Sciatic nerve (tissue), 2 donors: ENCODE measurements around the gene PRSS53. TPM values are rescaled to one million over a fixed set of nuclear protein-coding genes. Genes with fewer than 3 reads are reported as not detected.
"Not testable (repeated sequence)": the region's sequence is repeated elsewhere in the genome, so short reads cannot be mapped to it uniquely, and the experiment has no call there.

Experiments used
- ATAC-seq: fragments of 200-7000 bp; cut with Tn5 transposase; one replicate; pipeline ENCODE4 v1.9.1; 2020; ENCODE audit warnings: mild to moderate bottlenecking, moderate library complexity
- DNase-seq: peaks from one replicate; pipeline ENCODE4 v3.0.0-alpha.2; 2020; ENCODE audit warnings: low spot score
- intact Hi-C: fragments of 100-400 bp; cut with DNase I; formaldehyde crosslinking; loops from one replicate; pipeline ENCODE4 v1.14.2; 2022
- total RNA-seq: library from RNA; stranded (reverse); fragmentation: NEBNext Ultra II Directional; extraction: Animal tissue kit (Norgen Biotek cat#: 25700); gene quantifications from one replicate; pipeline ENCODE4 v1.2.1, GENCODE V29; 2021
- donor health status: DM: no; HTN: no; CAD: no.
- donor health status: DM: no; HTN: no; CAD: no.

Gene PRSS53
- total RNA-seq, 1 donor from 2014 or later: 3.1 TPM

GRCh38 chr16:31100876-31101641 lies 12.3 kb upstream of the PRSS53 start:
- intact Hi-C loops: not testable (repeated sequence)

GRCh38 chr16:31099860-31100638 lies 11.3 kb upstream of the PRSS53 start:
- intact Hi-C loops: loop anchor here (10.0 kb wide), 1 partner anchor 115 kb away; the partner anchor contains the start of gene HSD3B7
- DNase-seq: no peak
- no peak for ATAC-seq

More at GRCh38 chr16:31100876-31101641, 12.3 kb upstream of the PRSS53 start:
- DNase-seq, ATAC-seq: not testable (repeated sequence)

GRCh38 chr16:31094424-31095120 lies 5.8 kb upstream of the PRSS53 start, which contains the start of gene VKORC1:
Gene VKORC1, minus strand, starts transcription at chr16:31094797. Its CDS starts 68 bp downstream, at chr16:31094729.
- ATAC-seq (peak; percentile 97), DNase-seq (peak; percentile 95)
- intact Hi-C loops: loop anchor here (10.0 kb wide), 1 partner anchor 110 kb away; the partner anchor contains the start of gene HSD3B7

GRCh38 chr16:31094088-31094423 lies 5.3 kb upstream of the PRSS53 start:
- intact Hi-C loops: loop anchor here (10.0 kb wide), 1 partner anchor 109 kb away; the partner anchor contains the start of gene HSD3B7
- DNase-seq: no peak
- peak; percentile 43 for ATAC-seq

GRCh38 chr16:31093132-31093703 lies 4.5 kb upstream of the PRSS53 start:
- ATAC-seq (peak; percentile 7), DNase-seq (no peak)
- intact Hi-C loops: loop anchor here (10.0 kb wide), 1 partner anchor 108 kb away; the partner anchor contains the start of gene HSD3B7

GRCh38 chr16:31092330-31092729 lies 3.6 kb upstream of the PRSS53 start:
- intact Hi-C loops: loop anchor here (10.0 kb wide), 1 partner anchor 108 kb away; the partner anchor contains the start of gene HSD3B7
- no peak for DNase-seq
- ATAC-seq: no peak

- DNase-seq (no peak), ATAC-seq (no peak)
- intact Hi-C loops: loop anchor here (10.0 kb wide), 1 partner anchor 106 kb away; the partner anchor contains the start of gene HSD3B7
Measured at GRCh38 chr16:31090540-31090939, 1.8 kb upstream of the PRSS53 start.

GRCh38 chr16:31089199-31089598 lies 456 bp upstream of the PRSS53 start:
- no peak for ATAC-seq
- DNase-seq: no peak
- intact Hi-C loops: no loop called here

GRCh38 chr16:31087971-31088370 lies 772 bp downstream of the PRSS53 start:
- intact Hi-C loops: no loop called here
- ATAC-seq: no peak
- no peak for DNase-seq

- intact Hi-C loops: no loop called here
- ATAC-seq (no peak), DNase-seq (no peak)
Measured at GRCh38 chr16:31087481-31087880, 1.3 kb downstream of the PRSS53 start.

GRCh38 chr16:31086629-31086906 lies 2.2 kb downstream of the PRSS53 start:
- intact Hi-C loops: no loop called here
- no peak for DNase-seq
- no peak for ATAC-seq

GRCh38 chr16:31085873-31086628 lies 2.7 kb downstream of the PRSS53 start:
- ATAC-seq: no peak
- intact Hi-C loops: no loop called here
- no peak for DNase-seq

- no peak for ATAC-seq
- intact Hi-C loops: no loop called here
- DNase-seq: no peak
Measured at GRCh38 chr16:31085411-31085810, 3.3 kb downstream of the PRSS53 start.

- intact Hi-C loops: no loop called here
- ATAC-seq (no peak), DNase-seq (no peak)
Measured at GRCh38 chr16:31084584-31085302, 4.0 kb downstream of the PRSS53 start.

GRCh38 chr16:31083981-31084380 lies 4.8 kb downstream of the PRSS53 start:
- ATAC-seq: no peak
- intact Hi-C loops: no loop called here
- DNase-seq: no peak

GRCh38 chr16:31083556-31083955 lies 5.2 kb downstream of the PRSS53 start:
- DNase-seq: no peak
- ATAC-seq: no peak
- intact Hi-C loops: no loop called here

- DNase-seq: no peak
- intact Hi-C loops: no loop called here
- no peak for ATAC-seq
Measured at GRCh38 chr16:31083081-31083480, 5.7 kb downstream of the PRSS53 start.
